ENCODE results near the gene MIOX. TPM values are rescaled to one million over a fixed set of nuclear protein-coding genes. Genes with fewer than 3 reads are reported as not detected.

Gene MIOX
- total and polyA plus RNA-seq, 9 of the 15 experiments (the other 6 are each of a cell fraction or from before 2014, with no cell fraction given) = 0.08 TPM; not detected in 8

DNA sequence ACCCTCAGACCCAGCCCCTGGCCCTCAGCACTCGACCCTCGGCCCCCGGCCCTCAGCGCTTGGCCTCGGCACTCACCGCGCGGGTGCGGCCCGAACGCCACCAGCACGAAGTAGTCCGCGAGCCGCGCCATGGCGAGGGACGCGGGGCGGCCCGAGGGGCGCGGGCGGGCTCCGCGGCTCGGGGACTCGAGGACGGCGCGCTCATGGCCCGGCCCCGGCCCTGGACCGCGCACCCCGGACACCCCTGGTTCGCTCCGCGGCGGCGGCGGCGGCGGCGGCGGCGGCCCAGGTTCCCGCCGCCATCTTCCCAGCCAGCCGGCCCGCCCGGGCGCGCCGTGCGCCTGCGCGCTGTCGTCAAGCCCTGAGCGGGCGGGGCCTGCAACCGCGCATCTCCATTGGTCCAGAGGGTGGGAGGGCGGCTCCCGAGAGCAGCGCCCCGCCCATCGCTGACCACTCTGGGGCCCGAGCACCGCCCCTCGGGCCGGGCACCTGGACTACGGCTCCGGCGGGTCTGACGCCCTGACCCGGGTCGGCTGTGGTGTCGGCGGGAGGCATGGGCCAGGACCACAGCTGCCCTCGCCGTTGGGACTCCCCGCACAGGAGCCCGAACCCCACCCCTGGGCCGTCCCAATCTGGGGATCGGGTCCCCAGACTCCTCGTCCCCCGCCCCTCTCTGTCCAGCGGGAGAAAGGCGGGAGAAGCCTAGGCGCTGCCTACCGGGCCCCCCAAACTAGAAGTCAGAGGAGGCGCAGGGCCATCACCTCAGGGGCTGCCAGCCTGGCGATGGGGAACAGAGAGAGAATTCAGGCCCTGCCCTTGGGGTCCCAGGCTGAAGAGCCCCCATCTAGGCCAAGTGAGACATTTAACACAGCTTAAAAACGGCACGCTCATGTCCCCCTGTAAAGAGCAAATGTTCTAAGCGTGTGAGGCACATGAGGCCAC lies 11.7 kb upstream of the MIOX start, which contains the start of gene SBF1 (continued):
- no peak for TF ChIP-seq NR2C1 (IDR thresholded peaks at IDR 0.05)
- TF ChIP-seq NR2C1 (tag; IDR thresholded peaks at IDR 0.05) = no peak
- no peak for TF ChIP-seq ZNF124 (CRISPR knock-in tag; IDR thresholded peaks at IDR 0.05)
- 0 out of 2 replicates have a peak, but pooled peaks have one; percentile 36 for TF ChIP-seq CXXC5 (CRISPR knock-in tag; IDR thresholded peaks at IDR 0.05)
- peak; percentile 71 for TF ChIP-seq MEIS2 (IDR thresholded peaks at IDR 0.05; ENCODE audit: partially characterized antibody)
- no peak for TF ChIP-seq NUFIP1 (IDR thresholded peaks at IDR 0.05; ENCODE audit: partially characterized antibody)
- no peak for TF ChIP-seq MCM2 (IDR thresholded peaks at IDR 0.05; ENCODE audit: low read depth)
- peak; percentile 91 to 93 for TF ChIP-seq NRF1 (conservative IDR thresholded peaks at IDR 0.05 in 1 of 2, IDR thresholded peaks at IDR 0.05 in 1 of 2)
- no peak for TF ChIP-seq KAT7 (CRISPR knock-in tag; IDR thresholded peaks at IDR 0.05; ENCODE audit: borderline replicate concordance)
- TF ChIP-seq ATF1 (CRISPR knock-in tag; IDR thresholded peaks at IDR 0.05) = no peak
- 0 out of 2 replicates have a peak, but pooled peaks have one; percentile 15 for TF ChIP-seq ATF1 (tag; IDR thresholded peaks at IDR 0.05)
- peak; percentile 29; the same call in 1 of the 2 replicates for TF ChIP-seq CTBP1 (IDR thresholded peaks at IDR 0.05; ENCODE audit: borderline replicate concordance)
- no peak for TF ChIP-seq ZNF696 (CRISPR knock-in tag; conservative IDR thresholded peaks at IDR 0.05)
- 0 out of 2 replicates have a peak, but pooled peaks have one; percentile 23 for TF ChIP-seq ATF7 (IDR thresholded peaks at IDR 0.05)
- TF ChIP-seq, protein P1, sequence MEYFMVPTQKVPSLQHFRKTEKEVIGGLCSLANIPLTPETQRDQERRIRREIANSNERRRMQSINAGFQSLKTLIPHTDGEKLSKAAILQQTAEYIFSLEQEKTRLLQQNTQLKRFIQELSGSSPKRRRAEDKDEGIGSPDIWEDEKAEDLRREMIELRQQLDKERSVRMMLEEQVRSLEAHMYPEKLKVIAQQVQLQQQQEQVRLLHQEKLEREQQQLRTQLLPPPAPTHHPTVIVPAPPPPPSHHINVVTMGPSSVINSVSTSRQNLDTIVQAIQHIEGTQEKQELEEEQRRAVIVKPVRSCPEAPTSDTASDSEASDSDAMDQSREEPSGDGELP (CRISPR knock-in tag; IDR thresholded peaks at IDR 0.05; ENCODE audit: borderline replicate concordance) = 0 out of 2 replicates have a peak, but pooled peaks have one; percentile 30
- peak; percentile 46; the same call in 1 of the 2 replicates for TF ChIP-seq L3MBTL2 (IDR thresholded peaks at IDR 0.05)
- no peak for TF ChIP-seq TRIM28 (IDR thresholded peaks at IDR 0.05)
- no peak for TF ChIP-seq GABPB2 (CRISPR knock-in tag; conservative IDR thresholded peaks at IDR 0.05)
- no peak for TF ChIP-seq ZNF24 (IDR thresholded peaks at IDR 0.05)
- TF ChIP-seq, protein P2, sequence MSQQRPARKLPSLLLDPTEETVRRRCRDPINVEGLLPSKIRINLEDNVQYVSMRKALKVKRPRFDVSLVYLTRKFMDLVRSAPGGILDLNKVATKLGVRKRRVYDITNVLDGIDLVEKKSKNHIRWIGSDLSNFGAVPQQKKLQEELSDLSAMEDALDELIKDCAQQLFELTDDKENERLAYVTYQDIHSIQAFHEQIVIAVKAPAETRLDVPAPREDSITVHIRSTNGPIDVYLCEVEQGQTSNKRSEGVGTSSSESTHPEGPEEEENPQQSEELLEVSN (IDR thresholded peaks at IDR 0.05; ENCODE audit: borderline replicate concordance in 1 of 2, extremely low read depth in 1 of 2, insufficient read depth in 1 of 2, insufficient read length in 1 of 2, low read depth in 1 of 2, low read length in 1 of 2, poor library complexity in 1 of 2, severe bottlenecking in 1 of 2) = peak; percentile 12 to 53
- TF ChIP-seq ERF (CRISPR knock-in tag; IDR thresholded peaks at IDR 0.05) = no peak
- TF ChIP-seq, protein P3, sequence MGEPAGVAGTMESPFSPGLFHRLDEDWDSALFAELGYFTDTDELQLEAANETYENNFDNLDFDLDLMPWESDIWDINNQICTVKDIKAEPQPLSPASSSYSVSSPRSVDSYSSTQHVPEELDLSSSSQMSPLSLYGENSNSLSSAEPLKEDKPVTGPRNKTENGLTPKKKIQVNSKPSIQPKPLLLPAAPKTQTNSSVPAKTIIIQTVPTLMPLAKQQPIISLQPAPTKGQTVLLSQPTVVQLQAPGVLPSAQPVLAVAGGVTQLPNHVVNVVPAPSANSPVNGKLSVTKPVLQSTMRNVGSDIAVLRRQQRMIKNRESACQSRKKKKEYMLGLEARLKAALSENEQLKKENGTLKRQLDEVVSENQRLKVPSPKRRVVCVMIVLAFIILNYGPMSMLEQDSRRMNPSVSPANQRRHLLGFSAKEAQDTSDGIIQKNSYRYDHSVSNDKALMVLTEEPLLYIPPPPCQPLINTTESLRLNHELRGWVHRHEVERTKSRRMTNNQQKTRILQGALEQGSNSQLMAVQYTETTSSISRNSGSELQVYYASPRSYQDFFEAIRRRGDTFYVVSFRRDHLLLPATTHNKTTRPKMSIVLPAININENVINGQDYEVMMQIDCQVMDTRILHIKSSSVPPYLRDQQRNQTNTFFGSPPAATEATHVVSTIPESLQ (CRISPR knock-in tag; IDR thresholded peaks at IDR 0.05) = no peak
- no peak for TF ChIP-seq YBX1 (IDR thresholded peaks at IDR 0.05)
- TF ChIP-seq, protein P4, sequence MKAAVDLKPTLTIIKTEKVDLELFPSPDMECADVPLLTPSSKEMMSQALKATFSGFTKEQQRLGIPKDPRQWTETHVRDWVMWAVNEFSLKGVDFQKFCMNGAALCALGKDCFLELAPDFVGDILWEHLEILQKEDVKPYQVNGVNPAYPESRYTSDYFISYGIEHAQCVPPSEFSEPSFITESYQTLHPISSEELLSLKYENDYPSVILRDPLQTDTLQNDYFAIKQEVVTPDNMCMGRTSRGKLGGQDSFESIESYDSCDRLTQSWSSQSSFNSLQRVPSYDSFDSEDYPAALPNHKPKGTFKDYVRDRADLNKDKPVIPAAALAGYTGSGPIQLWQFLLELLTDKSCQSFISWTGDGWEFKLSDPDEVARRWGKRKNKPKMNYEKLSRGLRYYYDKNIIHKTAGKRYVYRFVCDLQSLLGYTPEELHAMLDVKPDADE (conservative IDR thresholded peaks at IDR 0.05; ENCODE audit: control insufficient read depth, low read depth, low read length) = no peak
- TF ChIP-seq ZFX (CRISPR knock-in tag; IDR thresholded peaks at IDR 0.05) = peak; percentile 46
